NCI-H2227 (cell line): ENCODE data around the gene NT5C1A.

Source experiments
- DNase-seq: peaks from one replicate; lab custom pipeline; 2025; ENCODE audit not compliant: unreplicated experiment; lab: John Stamatoyannopoulos, UW

NT5C1A gene

GRCh38 chr1:39663559-39663958 lies 8.3 kb downstream of the NT5C1A start:
- no peak for DNase-seq

- DNase-seq, result no peak
Observed at GRCh38 chr1:39662861-39663260, 9.0 kb downstream of the NT5C1A start.

DNA sequence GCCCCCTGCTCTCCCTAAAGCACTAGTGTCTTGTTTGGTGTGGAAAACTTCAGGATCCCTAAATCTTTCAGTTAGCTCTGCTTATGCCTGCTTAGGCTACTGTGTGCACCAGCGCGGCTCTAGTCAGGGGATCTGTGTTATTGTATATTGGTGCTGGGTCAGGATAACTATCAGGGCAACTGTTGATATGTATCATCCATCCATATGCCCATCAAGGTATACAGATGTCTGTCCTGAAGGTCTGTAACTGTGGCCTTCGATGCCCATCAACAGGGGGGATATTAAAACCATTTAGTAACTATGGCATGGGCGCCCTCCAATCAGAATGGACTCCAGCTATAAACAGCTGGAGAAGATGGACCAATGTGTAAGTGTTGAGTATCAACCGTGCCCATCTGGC lies 12.4 kb downstream of the NT5C1A start:
- DNase-seq, result no peak

DNA sequence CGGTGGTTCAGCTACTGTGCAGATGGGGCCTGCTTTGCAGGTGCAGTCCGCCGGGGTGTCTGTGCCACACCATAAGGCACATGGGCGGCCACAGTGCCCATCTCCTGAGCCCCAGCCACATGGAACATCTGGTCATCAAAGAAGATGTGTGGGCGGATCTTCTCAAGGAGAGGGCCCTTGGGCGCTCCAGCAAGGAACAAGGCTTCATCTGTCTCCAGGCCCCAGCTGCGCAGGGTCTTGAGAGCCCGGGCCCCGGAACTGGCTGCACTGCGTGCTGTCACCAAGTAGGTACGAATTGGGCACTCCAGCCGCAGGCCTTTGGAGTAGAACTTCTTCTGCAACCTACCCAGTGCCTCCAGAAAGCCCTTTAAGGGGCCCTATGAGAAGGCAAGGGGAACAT lies 12.8 kb downstream of the NT5C1A start:
- no peak for DNase-seq

DNA sequence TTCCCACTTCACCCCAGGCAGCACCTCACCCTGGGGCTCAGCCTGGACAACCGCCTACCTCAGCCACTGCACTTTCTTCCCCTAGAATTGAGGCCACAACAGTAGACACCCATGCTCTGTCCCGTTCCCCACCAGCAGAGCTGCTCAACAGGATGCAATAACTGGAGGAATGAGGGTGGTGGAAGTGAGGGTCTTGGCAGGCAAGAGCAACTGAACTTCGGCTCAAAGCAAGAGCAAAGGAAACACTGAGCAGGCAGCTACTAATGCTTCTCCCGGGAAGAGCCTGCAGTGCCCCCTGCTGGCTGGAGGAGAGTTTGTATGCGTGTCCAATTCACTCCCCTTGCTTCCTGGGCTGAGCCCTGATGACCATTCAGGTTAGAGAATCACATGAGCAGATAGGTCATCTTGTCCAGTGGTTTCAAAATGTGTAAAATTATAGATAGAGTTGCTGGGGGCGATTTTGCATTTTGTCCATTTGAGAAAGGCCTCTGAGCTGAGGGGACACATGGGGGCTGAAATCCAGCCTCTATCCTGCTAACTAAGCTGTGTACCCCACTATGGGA lies 13.9 kb downstream of the NT5C1A start:
- DNase-seq, result peak; percentile 73

- no peak for DNase-seq
Observed at GRCh38 chr1:39657402-39657801, 14.5 kb downstream of the NT5C1A start.

DNA sequence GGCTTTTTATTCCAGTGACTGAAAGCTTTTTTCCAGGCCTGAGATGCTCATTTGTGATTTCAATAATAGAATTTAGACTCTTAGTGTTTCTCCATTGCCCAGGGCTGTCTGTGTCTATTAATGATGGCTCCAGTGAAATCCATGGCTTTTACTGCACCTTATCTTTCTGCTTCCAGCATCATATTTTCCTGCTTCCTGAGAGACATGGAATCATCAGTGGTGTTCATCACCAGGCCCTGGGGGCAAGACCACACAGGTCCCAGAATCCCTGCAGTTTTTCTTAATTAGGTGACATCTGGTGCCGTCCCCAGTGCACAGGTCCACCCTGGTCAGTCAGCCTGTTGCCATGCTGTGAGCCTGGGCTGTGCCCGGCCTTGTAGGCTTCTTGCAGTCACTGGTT lies 15.5 kb downstream of the NT5C1A start:
- no peak for DNase-seq

DNA sequence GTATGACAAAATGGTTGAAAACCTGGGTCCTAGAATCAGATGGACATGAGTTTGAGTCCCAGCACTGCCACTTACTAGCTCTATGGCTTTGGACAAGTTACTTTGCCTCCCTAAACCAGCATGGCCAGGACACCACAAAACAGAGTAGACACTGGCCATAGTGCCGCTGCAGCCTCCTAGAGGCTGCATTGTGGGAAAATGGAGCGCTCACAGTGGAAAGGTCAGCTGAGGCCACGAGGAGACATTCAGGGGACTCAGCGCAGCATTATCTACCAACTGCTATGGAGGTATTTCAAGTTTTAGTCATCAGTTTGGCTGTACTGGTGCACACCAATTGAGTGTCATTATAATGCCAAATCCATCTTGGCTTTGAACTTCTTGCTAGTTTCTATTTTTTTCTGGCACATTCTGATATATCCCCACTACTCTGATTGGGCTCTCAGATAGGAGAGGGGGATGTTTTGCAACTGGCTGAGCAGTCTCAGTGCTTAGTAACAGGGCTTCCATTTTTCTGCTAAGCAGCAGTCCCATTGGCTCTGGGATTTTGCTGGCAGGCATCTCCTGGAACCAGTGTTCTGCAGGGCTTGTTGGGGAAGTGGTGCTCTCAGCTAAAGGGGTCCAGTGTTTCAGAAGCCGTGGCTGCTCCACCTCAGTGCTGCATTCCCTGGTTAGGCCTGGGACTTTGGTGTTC lies 16.2 kb downstream of the NT5C1A start:
- DNase-seq, result no peak

DNA sequence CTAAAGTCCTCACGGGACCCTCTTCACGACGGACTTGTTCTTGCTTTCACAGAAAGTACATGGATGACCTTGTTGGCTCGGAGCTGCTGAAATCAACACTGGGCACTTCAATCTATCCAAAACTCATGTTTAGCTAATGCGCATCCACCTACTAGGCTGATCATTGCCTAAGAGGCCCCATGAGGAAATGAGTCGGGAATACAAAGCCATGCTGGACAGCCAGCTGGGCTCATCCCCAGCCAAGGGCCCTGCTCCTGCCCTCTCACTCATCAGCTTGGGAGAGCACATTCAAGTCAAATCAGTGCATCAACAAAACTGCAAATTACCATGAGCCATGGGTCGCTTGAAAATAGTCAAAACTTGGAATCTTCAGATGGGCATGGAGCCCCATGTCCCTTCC lies 17.6 kb downstream of the NT5C1A start:
- DNase-seq, result no peak

DNA sequence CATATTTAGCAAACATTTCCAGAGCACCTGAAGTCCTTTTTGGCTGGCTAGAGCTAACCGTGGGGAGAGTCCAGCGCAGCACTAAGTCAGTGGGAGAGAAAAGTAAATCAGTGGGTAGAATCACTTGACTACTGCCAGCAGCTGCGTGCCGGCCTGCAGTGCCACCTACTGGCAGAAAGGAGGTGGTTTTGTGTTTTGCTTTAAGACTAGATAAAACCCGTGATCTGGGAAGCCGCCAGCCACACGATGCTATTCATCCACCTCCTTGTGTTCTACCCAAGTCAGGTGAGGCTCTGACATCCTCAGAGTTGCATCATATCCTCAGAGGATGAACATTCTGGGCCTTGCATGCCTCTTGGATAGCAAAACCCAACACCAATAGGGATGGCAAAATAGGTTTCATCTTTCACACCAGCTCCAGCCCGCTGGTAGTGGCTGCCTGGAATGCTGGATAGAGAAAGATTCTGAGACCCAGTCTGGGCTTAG lies 18.3 kb downstream of the NT5C1A start:
- peak; percentile 88 for DNase-seq

GRCh38 chr1:39652554-39652953 lies 19.4 kb downstream of the NT5C1A start:
- no peak for DNase-seq

DNA sequence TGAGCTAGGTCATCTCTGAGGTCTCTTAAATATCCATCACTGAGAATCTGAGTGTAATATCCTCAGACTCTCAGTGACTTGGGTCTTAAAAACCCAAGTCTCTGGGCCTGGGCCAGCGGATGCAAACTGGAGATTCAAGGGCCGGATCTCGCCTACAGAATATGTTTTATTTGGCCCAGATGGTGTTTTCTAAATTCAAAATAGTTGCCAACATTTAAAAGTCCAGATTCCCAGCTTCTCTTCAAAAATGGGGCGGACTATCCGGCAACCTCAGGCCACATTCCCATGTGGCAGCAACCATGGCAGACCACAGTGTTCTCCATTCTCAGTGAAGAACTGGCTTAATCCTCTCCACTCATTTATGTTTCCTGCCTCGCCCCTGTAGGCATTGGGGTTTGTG lies 19.8 kb downstream of the NT5C1A start:
- DNase-seq, result no peak

DNA sequence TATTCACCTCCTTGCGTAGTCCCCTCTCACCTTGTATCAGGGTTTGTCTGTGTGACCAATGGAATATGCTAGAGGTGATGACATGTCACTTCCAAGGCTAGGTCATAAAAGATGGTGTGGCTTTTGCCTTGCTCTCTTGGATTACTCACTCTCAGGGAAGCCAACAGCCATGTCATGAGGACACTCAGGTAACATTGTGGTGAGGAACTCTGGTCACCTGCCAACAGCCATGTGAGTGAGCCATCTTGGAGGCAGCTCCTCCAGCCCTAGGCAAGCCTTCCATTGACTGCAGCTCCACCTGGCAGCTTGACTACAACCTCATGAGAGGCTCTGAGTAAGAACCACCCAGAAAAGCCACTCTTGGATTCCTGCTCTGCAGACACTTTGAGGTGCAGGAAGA lies 21.5 kb downstream of the NT5C1A start:
- DNase-seq, result no peak

GRCh38 chr1:39649636-39650185 lies 22.2 kb downstream of the NT5C1A start:
- DNase-seq, result no peak

- DNase-seq, result no peak
Observed at GRCh38 chr1:39648496-39648895, 23.4 kb downstream of the NT5C1A start.

DNA sequence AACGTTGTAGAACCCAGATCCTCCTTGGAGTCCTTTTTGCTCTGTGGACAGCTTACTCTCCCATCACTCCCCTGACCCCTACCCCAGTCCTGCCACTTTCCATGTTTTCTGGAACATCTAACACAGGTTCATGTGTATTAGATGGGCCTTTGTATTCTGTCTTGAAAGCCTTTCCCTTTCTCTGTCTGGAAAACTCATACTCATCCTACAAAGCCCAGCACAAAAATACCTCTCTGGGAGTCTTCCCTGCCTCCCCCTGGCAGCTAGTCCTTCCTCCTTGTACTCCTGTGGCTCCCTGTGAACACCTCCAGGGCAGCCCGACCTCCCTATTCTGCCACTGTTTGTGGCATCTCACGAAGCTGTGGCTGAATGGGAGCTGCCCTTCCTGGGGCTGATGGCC lies 24.7 kb downstream of the NT5C1A start:
- DNase-seq, result no peak

GRCh38 chr1:39646232-39647081 lies 25.4 kb downstream of the NT5C1A start:
- peak; percentile 51 for DNase-seq

- DNase-seq, result no peak
Observed at GRCh38 chr1:39645411-39646043, 26.4 kb downstream of the NT5C1A start.

DNA sequence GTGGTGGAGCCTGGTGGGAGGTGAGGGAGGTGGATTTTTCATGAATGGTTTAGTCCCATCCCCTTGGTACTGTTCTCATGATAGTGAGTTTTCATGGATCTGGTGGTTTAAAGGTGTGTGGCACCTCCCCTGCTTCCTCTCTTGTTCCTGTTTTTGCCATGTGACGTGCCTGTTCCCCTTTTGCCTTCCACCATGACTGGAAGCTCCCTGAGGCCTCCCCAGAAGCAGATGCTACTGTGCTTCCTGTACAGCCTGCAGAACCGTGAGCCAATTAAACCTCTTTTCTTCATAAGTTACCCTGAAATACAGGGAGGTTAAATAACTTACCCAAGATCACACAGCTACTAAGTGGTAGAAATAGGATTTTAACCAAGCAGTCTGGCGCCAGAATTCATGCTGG lies 28.2 kb downstream of the NT5C1A start:
- no peak for DNase-seq

- no peak for DNase-seq
Observed at GRCh38 chr1:39642796-39643195, 29.1 kb downstream of the NT5C1A start.

DNA sequence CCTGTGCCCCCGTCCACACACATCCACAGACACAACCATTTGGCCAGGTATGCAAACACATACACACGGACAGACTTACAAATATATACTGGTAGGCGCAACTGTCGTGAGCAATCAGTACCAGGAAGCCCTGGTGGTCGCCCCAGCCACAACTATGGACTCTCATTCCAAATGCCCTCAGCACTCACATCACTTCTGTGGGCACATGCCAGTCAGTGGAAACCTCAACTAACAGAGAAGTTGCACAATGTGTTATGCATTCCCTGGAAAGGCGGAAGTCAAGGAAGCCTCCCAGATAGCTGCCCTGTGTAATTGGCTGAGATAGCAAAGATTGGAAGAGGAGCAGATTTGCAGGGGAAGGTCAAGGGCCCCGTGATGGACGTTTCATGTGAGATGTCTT lies 31.0 kb downstream of the NT5C1A start:
- peak; percentile 81 for DNase-seq
